GM18517 (cell line): Measurements from ENCODE around the gene AGBL4.

Experiments
- ATAC-seq: cut with Tn5 transposase; IDR thresholded peaks from one replicate; pipeline ENCODE4 v1.9.1; 2021; ENCODE audit warnings: mild to moderate bottlenecking, moderate library complexity; ENCODE audit not compliant: unreplicated experiment

Gene AGBL4

GRCh38 chr1:48568501-48568900, 1455.3 kb downstream of the AGBL4 start:
- no peak for ATAC-seq

GRCh38 chr1:48566492-48566891, 1457.3 kb downstream of the AGBL4 start:
- ATAC-seq, result no peak

- no peak for ATAC-seq
Measured at GRCh38 chr1:48563021-48563420, 1460.7 kb downstream of the AGBL4 start.

- ATAC-seq, result no peak
Measured at GRCh38 chr1:48561444-48561843, 1462.3 kb downstream of the AGBL4 start.

- no peak for ATAC-seq
Measured at GRCh38 chr1:48560577-48560976, 1463.2 kb downstream of the AGBL4 start.

- no peak for ATAC-seq
Measured at GRCh38 chr1:48560116-48560515, 1463.6 kb downstream of the AGBL4 start.

- ATAC-seq, result no peak
Measured at GRCh38 chr1:48558366-48558765, 1465.4 kb downstream of the AGBL4 start.

GRCh38 chr1:48556186-48556850, 1467.4 kb downstream of the AGBL4 start:
- ATAC-seq, result no peak

GRCh38 chr1:48555271-48555670, 1468.5 kb downstream of the AGBL4 start:
- ATAC-seq, result no peak

- no peak for ATAC-seq
Measured at GRCh38 chr1:48552903-48553606, 1470.7 kb downstream of the AGBL4 start.

GRCh38 chr1:48552420-48552819, 1471.3 kb downstream of the AGBL4 start:
- no peak for ATAC-seq

GRCh38 chr1:48548985-48549384, 1474.8 kb downstream of the AGBL4 start:
- no peak for ATAC-seq

DNA sequence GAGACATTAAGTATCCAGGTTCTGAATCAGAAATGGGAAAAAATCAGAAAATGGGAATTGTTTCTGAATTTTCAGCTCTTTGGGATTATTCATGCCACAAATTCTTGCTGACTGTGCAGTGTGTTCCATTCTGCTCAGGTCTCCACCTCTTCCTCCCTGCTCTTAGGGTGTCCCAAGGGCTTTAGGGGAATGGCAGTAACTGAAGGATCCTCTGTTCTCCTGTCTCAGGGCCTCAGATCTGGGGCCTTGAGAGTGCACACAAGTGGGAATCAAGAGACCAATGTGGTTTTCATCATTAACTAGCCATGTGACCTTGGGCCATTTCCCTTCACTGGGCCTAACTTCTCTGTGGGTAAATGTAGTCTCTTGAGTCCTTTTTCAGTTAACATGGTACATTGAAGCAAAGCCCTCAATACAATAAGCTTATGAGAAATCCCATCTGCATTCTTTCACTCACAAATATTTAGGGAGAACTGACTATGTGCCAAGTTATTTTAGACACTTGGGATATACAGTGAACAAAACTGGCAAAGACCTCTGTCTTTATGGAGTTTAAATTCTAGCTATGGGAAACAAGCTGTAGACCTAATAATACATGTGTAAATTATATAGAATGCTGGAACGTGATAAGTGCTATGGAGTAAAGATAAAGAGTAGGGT, 1476.1 kb downstream of the AGBL4 start:
- ATAC-seq, result no peak

DNA sequence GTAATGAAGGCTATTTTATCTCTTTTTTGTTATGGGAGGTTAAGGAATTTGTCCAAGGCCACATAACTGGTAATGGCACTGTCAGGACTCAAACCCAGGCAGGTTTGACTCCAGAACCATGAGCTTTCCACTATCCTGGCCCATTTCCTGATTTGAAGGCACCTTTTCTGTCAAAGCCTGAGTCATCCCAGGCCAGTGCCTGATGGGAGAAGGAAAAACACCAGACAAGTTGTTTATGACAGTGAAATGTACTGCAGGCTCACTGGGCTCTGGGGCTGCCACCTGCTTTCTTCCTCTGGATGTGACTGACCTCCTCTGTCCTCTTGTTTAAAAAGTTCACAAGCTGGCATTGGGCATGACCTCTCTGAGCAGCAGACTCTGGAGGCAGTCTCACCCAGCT, 1479.9 kb downstream of the AGBL4 start:
- ATAC-seq, result no peak

GRCh38 chr1:48540587-48540986, 1483.2 kb downstream of the AGBL4 start:
- ATAC-seq, result no peak

DNA sequence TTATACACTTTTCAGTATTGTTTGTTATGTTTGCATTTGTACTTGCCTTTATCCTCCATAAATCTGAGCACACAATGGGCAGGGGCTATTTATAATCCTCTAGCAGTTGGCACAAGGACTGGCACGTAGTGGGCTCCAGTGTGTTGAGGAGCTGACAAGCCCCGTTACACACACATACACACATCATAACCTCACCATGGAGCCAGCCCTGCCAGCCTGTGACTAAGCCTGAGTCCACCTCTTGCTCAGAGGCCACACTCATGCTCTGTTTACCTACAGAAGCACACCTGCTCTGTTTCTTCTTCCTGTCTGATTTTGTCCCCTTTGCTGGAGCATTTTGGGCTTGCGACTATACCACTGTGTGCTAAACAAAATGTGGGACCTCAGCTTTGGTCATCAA, 1487.3 kb downstream of the AGBL4 start:
- no peak for ATAC-seq

GRCh38 chr1:48532976-48533375, 1490.8 kb downstream of the AGBL4 start:
- no peak for ATAC-seq

- ATAC-seq, result no peak
Measured at GRCh38 chr1:48530727-48531351, 1492.9 kb downstream of the AGBL4 start.

- ATAC-seq, result no peak
Measured at GRCh38 chr1:48527051-48527450, 1496.7 kb downstream of the AGBL4 start.

GRCh38 chr1:48526008-48526710, 1497.6 kb downstream of the AGBL4 start:
- ATAC-seq, result no peak

GRCh38 chr1:48524892-48525467, 1498.8 kb downstream of the AGBL4 start:
- no peak for ATAC-seq
